ENCODE data around the gene NBEAL2.

The NBEAL2 gene

GRCh38 chr3:46992231-46992630 is 12.8 kb downstream of the NBEAL2 start:
- TF ChIP-seq, protein P1, sequence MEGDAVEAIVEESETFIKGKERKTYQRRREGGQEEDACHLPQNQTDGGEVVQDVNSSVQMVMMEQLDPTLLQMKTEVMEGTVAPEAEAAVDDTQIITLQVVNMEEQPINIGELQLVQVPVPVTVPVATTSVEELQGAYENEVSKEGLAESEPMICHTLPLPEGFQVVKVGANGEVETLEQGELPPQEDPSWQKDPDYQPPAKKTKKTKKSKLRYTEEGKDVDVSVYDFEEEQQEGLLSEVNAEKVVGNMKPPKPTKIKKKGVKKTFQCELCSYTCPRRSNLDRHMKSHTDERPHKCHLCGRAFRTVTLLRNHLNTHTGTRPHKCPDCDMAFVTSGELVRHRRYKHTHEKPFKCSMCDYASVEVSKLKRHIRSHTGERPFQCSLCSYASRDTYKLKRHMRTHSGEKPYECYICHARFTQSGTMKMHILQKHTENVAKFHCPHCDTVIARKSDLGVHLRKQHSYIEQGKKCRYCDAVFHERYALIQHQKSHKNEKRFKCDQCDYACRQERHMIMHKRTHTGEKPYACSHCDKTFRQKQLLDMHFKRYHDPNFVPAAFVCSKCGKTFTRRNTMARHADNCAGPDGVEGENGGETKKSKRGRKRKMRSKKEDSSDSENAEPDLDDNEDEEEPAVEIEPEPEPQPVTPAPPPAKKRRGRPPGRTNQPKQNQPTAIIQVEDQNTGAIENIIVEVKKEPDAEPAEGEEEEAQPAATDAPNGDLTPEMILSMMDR (IDR thresholded peaks at IDR 0.05; ENCODE audit: insufficient read depth, low read length, poor library complexity, severe bottlenecking): no peak
- DNase-seq (ENCODE audit: extremely low read depth, insufficient read length): no peak
- no peaks in the 10 kb centered on the region for H3K27me3 ChIP-seq (replicated peaks; ENCODE audit: control insufficient read depth, insufficient read depth, low read length)
- peaks cover 49% of the 10 kb centered on the region for H3K36me3 ChIP-seq (ENCODE audit: control insufficient read depth, insufficient read depth, low read length)
- H3K4me3 ChIP-seq (replicated peaks; ENCODE audit: low read depth, low read length): no peak overlapping the region

DNA sequence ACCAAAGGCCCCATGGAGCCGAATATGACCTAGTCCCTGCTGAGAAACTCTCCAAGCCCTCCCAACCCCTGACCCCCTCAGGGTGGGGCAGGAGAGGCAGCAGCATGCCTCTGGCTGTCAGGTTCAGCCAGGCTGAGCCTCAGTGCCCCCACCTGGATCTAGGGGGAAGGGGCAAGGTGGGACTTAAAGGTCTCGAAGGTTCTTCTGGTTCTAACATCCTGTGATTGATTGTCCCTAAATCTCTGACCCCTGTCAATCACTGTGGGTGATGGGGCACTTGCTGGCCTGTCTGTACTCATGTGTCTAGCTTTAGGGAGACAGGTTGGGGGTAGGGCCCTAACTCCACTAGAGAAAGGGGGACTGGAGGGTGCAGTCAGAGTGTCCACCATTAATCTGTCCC is 13.8 kb downstream of the NBEAL2 start:
- H3K4me3 ChIP-seq (replicated peaks; ENCODE audit: low read depth, low read length): no peak overlapping the region
- TF ChIP-seq, protein P1 (IDR thresholded peaks at IDR 0.05; ENCODE audit: insufficient read depth, low read length, poor library complexity, severe bottlenecking): no peak
- no peaks in the 10 kb centered on the region for H3K27me3 ChIP-seq (replicated peaks; ENCODE audit: control insufficient read depth, insufficient read depth, low read length)
- no peak for DNase-seq (ENCODE audit: extremely low read depth, insufficient read length)
- H3K36me3 ChIP-seq (ENCODE audit: control insufficient read depth, insufficient read depth, low read length): peaks cover 55% of the 10 kb centered on the region

- no peak for DNase-seq (ENCODE audit: extremely low read depth, insufficient read length)
- Histone ChIP-seq H3K36me3 (ENCODE audit: control insufficient read depth, insufficient read depth, low read length) (peaks cover 58% of the 10 kb centered on the region), H3K4me3 (replicated peaks; ENCODE audit: low read depth, low read length) (no peak overlapping the region), H3K27me3 (replicated peaks; ENCODE audit: control insufficient read depth, insufficient read depth, low read length) (no peaks in the 10 kb centered on the region)
- TF ChIP-seq, protein P1 (IDR thresholded peaks at IDR 0.05; ENCODE audit: insufficient read depth, low read length, poor library complexity, severe bottlenecking): no peak
Observed at GRCh38 chr3:46993986-46994385, 14.5 kb downstream of the NBEAL2 start.

- no peak for DNase-seq (ENCODE audit: extremely low read depth, insufficient read length)
- peaks cover 64% of the 10 kb centered on the region for H3K36me3 ChIP-seq (ENCODE audit: control insufficient read depth, insufficient read depth, low read length)
- TF ChIP-seq, protein P1 (IDR thresholded peaks at IDR 0.05; ENCODE audit: insufficient read depth, low read length, poor library complexity, severe bottlenecking): no peak
- H3K4me3 ChIP-seq (replicated peaks; ENCODE audit: low read depth, low read length): no peak overlapping the region
- no peaks in the 10 kb centered on the region for H3K27me3 ChIP-seq (replicated peaks; ENCODE audit: control insufficient read depth, insufficient read depth, low read length)
Observed at GRCh38 chr3:46994801-46995731, 15.6 kb downstream of the NBEAL2 start.

GRCh38 chr3:46995901-46996562 is 16.6 kb downstream of the NBEAL2 start:
- TF ChIP-seq, protein P1 (IDR thresholded peaks at IDR 0.05; ENCODE audit: insufficient read depth, low read length, poor library complexity, severe bottlenecking): no peak
- Histone ChIP-seq H3K4me3 (replicated peaks; ENCODE audit: low read depth, low read length) (no peak overlapping the region), H3K27me3 (replicated peaks; ENCODE audit: control insufficient read depth, insufficient read depth, low read length) (no peaks in the 10 kb centered on the region), H3K36me3 (ENCODE audit: control insufficient read depth, insufficient read depth, low read length) (peaks cover 70% of the 10 kb centered on the region)
- DNase-seq (ENCODE audit: extremely low read depth, insufficient read length): no peak

Measured in GM06990 (cell line).